IMR-90 (cell line): ENCODE results near the gene NEURL1. TPM values are rescaled to one million over a fixed set of nuclear protein-coding genes. Genes with fewer than 3 reads are reported as not detected.

Source experiments
- ATAC-seq: fragments of 200-7000 bp; cut with Tn5 transposase; 2 replicates; pipeline ENCODE4 v1.9.1; 2020; ENCODE audit warnings: low read depth, mild to moderate bottlenecking, moderate library complexity
- BruUV-seq: library from RNA; stranded (reverse); fragments of 400-500 nt; replicated peaks from 2 replicates; lab custom pipeline; 2021; lab: Mats Ljungman, UMichigan
- CTCF ChIA-PET: fragments of 300-600 bp; formaldehyde crosslinking; extraction: SDS; loops from one replicate; lab custom pipeline; 2021; ENCODE audit warnings: antibody characterized with exemption; lab: Yijun Ruan, JAX
- POLR2A ChIA-PET: fragments of 300-600 bp; sonication (Branson Sonifier 250); formaldehyde crosslinking; loops from one replicate; lab custom pipeline; 2022; ENCODE audit warnings: antibody characterized with exemption; ENCODE audit not compliant: unreplicated experiment; lab: Charles Lee
- DNase-seq: peaks from one replicate; pipeline ENCODE4 v3.0.0; 2013
- H2AFZ ChIP-seq: replicated peaks from 2 replicates; pipeline ENCODE3; 2013; ENCODE audit warnings: low read length, mild to moderate bottlenecking; ENCODE audit not compliant: poor library complexity
- H2AK5ac ChIP-seq: 2 replicates; pipeline ENCODE4 v1.6.1; 2013; ENCODE audit warnings: low read depth, low read length, inconsistent platforms
- H2AK9ac ChIP-seq: replicated peaks from 2 replicates; pipeline ENCODE3; 2013; ENCODE audit warnings: mild to moderate bottlenecking, low read depth, low read length, moderate library complexity; ENCODE audit not compliant: poor library complexity
- H2BK120ac ChIP-seq: 2 replicates; pipeline ENCODE4 v1.6.1; 2013; ENCODE audit warnings: low read depth, low read length, inconsistent platforms
- H2BK15ac ChIP-seq: 3 replicates; pipeline ENCODE4 v1.6.1; 2013; ENCODE audit warnings: low read depth, low read length, inconsistent platforms
- H2BK20ac ChIP-seq: 2 replicates; pipeline ENCODE4 v1.6.1; 2013; ENCODE audit warnings: low read depth, mild to moderate bottlenecking, inconsistent platforms, low read length, moderate library complexity
- H2BK5ac ChIP-seq: 2 replicates; pipeline ENCODE4 v1.6.1; 2013; ENCODE audit warnings: mild to moderate bottlenecking, low read depth, low read length, inconsistent platforms; ENCODE audit not compliant: poor library complexity, severe bottlenecking
- H3K14ac ChIP-seq: replicated peaks from 2 replicates; pipeline ENCODE4 v1.6.1; 2013; ENCODE audit warnings: low read depth, low read length, inconsistent platforms
- H3K18ac ChIP-seq: 2 replicates; pipeline ENCODE4 v1.6.1; 2013; ENCODE audit warnings: low read depth, low read length, control low read depth
- H3K23ac ChIP-seq: 2 replicates; pipeline ENCODE4 v1.6.1; 2013; ENCODE audit warnings: low read depth, low read length, inconsistent platforms
- H3K27ac ChIP-seq: 2 replicates; pipeline ENCODE4 v1.5.1; 2013; ENCODE audit warnings: mild to moderate bottlenecking, control low read depth, low read length; ENCODE audit not compliant: insufficient read depth
- H3K27me3 ChIP-seq: 2 replicates; pipeline ENCODE4 v1.6.1; 2013; ENCODE audit warnings: low read length; ENCODE audit not compliant: control insufficient read depth, insufficient read depth
- H3K36me3 ChIP-seq: 2 replicates; pipeline ENCODE4 v1.6.1; 2013; ENCODE audit warnings: low read length, mixed read lengths; ENCODE audit not compliant: control insufficient read depth, insufficient read depth
- H3K4ac ChIP-seq: 2 replicates; pipeline ENCODE4 v1.6.1; 2013; ENCODE audit warnings: low read depth, low read length, inconsistent platforms
- H3K4me1 ChIP-seq: 2 replicates; pipeline ENCODE4 v1.6.1; 2013; ENCODE audit warnings: low read length, mixed read lengths; ENCODE audit not compliant: control insufficient read depth, insufficient read depth
- H3K4me2 ChIP-seq: 2 replicates; pipeline ENCODE4 v1.6.1; 2013; ENCODE audit warnings: low read depth, mild to moderate bottlenecking, control low read depth, low read length, moderate library complexity
- H3K4me3 ChIP-seq: 2 replicates; pipeline ENCODE4 v1.5.1; 2013; ENCODE audit warnings: low read depth, mild to moderate bottlenecking, control low read depth, low read length, moderate library complexity; ENCODE audit not compliant: insufficient read depth
- H3K56ac ChIP-seq: 2 replicates; pipeline ENCODE4 v1.6.1; 2013; ENCODE audit warnings: low read length, inconsistent platforms; ENCODE audit not compliant: insufficient read depth; ENCODE audit errors: extremely low read depth
- H3K79me1 ChIP-seq, 2 experiments: 2 replicates each; pipeline ENCODE4 v1.6.1; 2013; ENCODE audit warnings: low read length in 2 of 2, inconsistent platforms in 1 of 2, low read depth in 1 of 2
- H3K9ac ChIP-seq: 2 replicates; pipeline ENCODE4 v1.6.1; 2013; ENCODE audit warnings: low read depth, low read length, control low read depth
- H3K9me1 ChIP-seq: 2 replicates; pipeline ENCODE4 v1.6.1; 2013; ENCODE audit warnings: low read length, inconsistent platforms; ENCODE audit not compliant: insufficient read depth
- H3K9me3 ChIP-seq: 2 replicates; pipeline ENCODE4 v1.6.1; 2013; ENCODE audit warnings: low read length; ENCODE audit not compliant: control insufficient read depth, insufficient read depth
- H4K20me1 ChIP-seq: 2 replicates; pipeline ENCODE4 v1.6.1; 2013; ENCODE audit warnings: low read length, inconsistent platforms; ENCODE audit not compliant: insufficient read depth
- H4K5ac ChIP-seq: 2 replicates; pipeline ENCODE4 v1.6.1; 2013; ENCODE audit warnings: mild to moderate bottlenecking, low read depth, low read length, control low read depth
- H4K8ac ChIP-seq, 2 experiments: 2 replicates each; pipeline ENCODE4 v1.6.1; 2013; ENCODE audit warnings: low read depth in 2 of 2, low read length in 2 of 2, control low read depth in 1 of 2, inconsistent platforms in 1 of 2
- H4K91ac ChIP-seq: 2 replicates; pipeline ENCODE4 v1.6.1; 2013; ENCODE audit warnings: low read depth, low read length, inconsistent platforms; ENCODE audit not compliant: insufficient read depth
- BHLHE40 ChIP-seq: fragments of 150-350 bp; IDR thresholded peaks from 2 replicates; pipeline ENCODE4 v1.6.1; 2016; ENCODE audit warnings: mild to moderate bottlenecking, low read depth, low read length
- CEBPB ChIP-seq: IDR thresholded peaks from 2 replicates; pipeline ENCODE4 v1.6.1; 2012; ENCODE audit warnings: low read depth, low read length, improper control_type of control experiment
- CHD1 ChIP-seq: IDR thresholded peaks from 2 replicates; pipeline ENCODE4 v1.6.1; 2012; ENCODE audit warnings: low read depth, low read length, improper control_type of control experiment
- FOS ChIP-seq: fragments of 150-350 bp; IDR thresholded peaks from 2 replicates; pipeline ENCODE4 v1.6.1; 2016; ENCODE audit warnings: low read depth, low read length
- MAFK ChIP-seq: IDR thresholded peaks from 2 replicates; pipeline ENCODE4 v1.6.1; 2012; ENCODE audit warnings: low read depth, low read length, improper control_type of control experiment
- MAZ ChIP-seq: IDR thresholded peaks from 2 replicates; pipeline ENCODE4 v1.6.1; 2012; ENCODE audit warnings: low read depth, mild to moderate bottlenecking, low read length, improper control_type of control experiment, moderate library complexity, borderline replicate concordance
- MXI1 ChIP-seq: IDR thresholded peaks from 2 replicates; pipeline ENCODE4 v1.6.1; 2012; ENCODE audit warnings: low read depth, mild to moderate bottlenecking, low read length, moderate library complexity, borderline replicate concordance
- NFE2L2 ChIP-seq: fragments of 150-350 bp; IDR thresholded peaks from 2 replicates; pipeline ENCODE4 v1.6.1; 2016; ENCODE audit warnings: low read depth, mild to moderate bottlenecking, low read length
- POLR2A ChIP-seq: IDR thresholded peaks from 2 replicates; pipeline ENCODE4 v1.6.1; 2012; ENCODE audit warnings: mild to moderate bottlenecking, low read depth, low read length
- RAD21 ChIP-seq: IDR thresholded peaks from 2 replicates; pipeline ENCODE4 v1.6.1; 2012; ENCODE audit warnings: low read length, improper control_type of control experiment
- RCOR1 ChIP-seq: IDR thresholded peaks from 2 replicates; pipeline ENCODE4 v1.6.1; 2012; ENCODE audit warnings: mild to moderate bottlenecking, low read length, improper control_type of control experiment; ENCODE audit not compliant: insufficient replicate concordance
- RFX5 ChIP-seq: IDR thresholded peaks from 2 replicates; pipeline ENCODE4 v1.8.0; 2012; ENCODE audit warnings: low read depth, mild to moderate bottlenecking, low read length, moderate library complexity
- SMC3 ChIP-seq: fragments of 150-350 bp; IDR thresholded peaks from 2 replicates; pipeline ENCODE4 v1.6.1; 2016; ENCODE audit warnings: low read depth, mild to moderate bottlenecking, antibody characterized with exemption, low read length, moderate library complexity
- WGBS, 2 experiments: methylation state at CpG; one replicate each; pipeline versions ENCODE4 v1.1.5 to v1.1.7; 2013; ENCODE audit warnings: missing lambda C conversion rate in 2 of 2; ENCODE audit not compliant: insufficient read length in 1 of 2; ENCODE audit errors: extremely low coverage in 2 of 2; 5-methylcytosine and 5-hydroxymethylcytosine counted together
- dilution Hi-C: fragments of 300-500 bp; cut with HindIII; formaldehyde crosslinking; loops from one replicate; pipeline ENCODE4 v1.14.3; 2018; ENCODE audit warnings: low sequenced_read_pairs; ENCODE audit not compliant: unreplicated experiment
- in situ Hi-C: fragments of 300-500 bp; cut with MboI; formaldehyde crosslinking; loops from 3 replicates; pipeline ENCODE4 v1.14.3; 2019; ENCODE audit warnings: low sequenced_read_pairs, inconsistent platforms, mixed read lengths
- intact Hi-C: fragments of 100-400 bp; cut with micrococcal nuclease; formaldehyde crosslinking; loops from 2 replicates; pipeline ENCODE4 v1.10.0; 2022
- polyA plus RNA-seq, 3 experiments: library from polyadenylated mRNA; depleted of rRNA; stranded (reverse); fragments of >200 nt; gene quantifications; 2 replicates each; pipeline ENCODE4 v1.2.3, GENCODE V29; 2012; ENCODE audit warnings: low replicate concordance in 1 of 3
- total RNA-seq: library from RNA; depleted of rRNA; stranded (reverse); fragments of >200 nt; gene quantifications from 2 replicates; pipeline ENCODE4 v1.2.3, GENCODE V29; 2012
- TF ChIP-seq, protein P1 (sequence below): fragments of 150-350 bp; IDR thresholded peaks from 2 replicates; pipeline ENCODE4 v1.6.1; 2016; ENCODE audit warnings: low read depth, mild to moderate bottlenecking, low read length, moderate library complexity, borderline replicate concordance
- TF ChIP-seq, protein P2 (sequence below): fragments of 150-350 bp; IDR thresholded peaks from 2 replicates; pipeline ENCODE4 v1.6.1; 2017; ENCODE audit warnings: mild to moderate bottlenecking, antibody characterized with exemption, low read length, low read depth
- TF ChIP-seq, protein P3 (sequence below): conservative IDR thresholded peaks from 2 replicates; pipeline ENCODE4 v1.5.1; 2012; ENCODE audit warnings: mild to moderate bottlenecking, low read depth, low read length, improper control_type of control experiment

The NEURL1 gene
- total and polyA plus RNA-seq, 2 of the 4 experiments (the other 2 are of a cell fraction), result 0.36 to 0.82 TPM

- Histone ChIP-seq H3K27ac (no peak overlapping the region), H2BK20ac (no peak overlapping the region), H3K4ac (no peak overlapping the region), H3K56ac (no peak overlapping the region), H3K23ac (no peak overlapping the region), H4K20me1 (no peaks in the 10 kb centered on the region), H2BK120ac (no peak overlapping the region), H2AK5ac (no peak overlapping the region), H3K18ac (no peak overlapping the region), H3K36me3 (no peaks in the 10 kb centered on the region), H4K8ac (no peak overlapping the region), H3K27me3 (peaks cover 23% of the 10 kb centered on the region), H3K14ac (no peak overlapping the region), H2BK15ac (no peak overlapping the region), H4K91ac (no peak overlapping the region), H3K4me2 (no peak overlapping the region), H3K9me3 (no peaks in the 10 kb centered on the region), H3K9me1 (peaks cover 4% of the 10 kb centered on the region; the same call in 1 of the 2 replicates), H2AFZ (peak overlapping the region; percentile 59), H3K4me1 (no peaks in the 10 kb centered on the region; the same call in 1 of the 2 replicates), H3K4me3 (no peak overlapping the region), H2AK9ac (no peak overlapping the region), H2BK5ac (no peak overlapping the region), H3K9ac (no peak overlapping the region), H3K79me1 (no peaks in the 10 kb centered on the region), H4K5ac (no peak overlapping the region)
- peak; percentile 76 for ATAC-seq
- POLR2A ChIA-PET, result no interaction called here
- BruUV-seq, result no TSS peak
- peak; percentile 69 for DNase-seq
- CTCF ChIA-PET, result no interaction called here
- intact Hi-C loops (loop anchor here (10.0 kb wide), 1 partner anchor 647 kb away; the partner anchor contains the start of gene CYP17A1), in situ Hi-C loops (no loop called here), dilution Hi-C loops (no loop called here)
- 90% methylated on average over 2 of the region's 12 CpGs; no CpG with 5 or more reads in 1 of the 2 experiments for WGBS, 2 experiments
- TF ChIP-seq SMC3 (peak; percentile 55), MAZ (no peak), POLR2A (no peak), RCOR1 (no peak), RFX5 (no peak), CEBPB (no peak), CHD1 (no peak), MXI1 (no peak), BHLHE40 (no peak), MAFK (no peak), FOS (no peak), RAD21 (peak; percentile 48), NFE2L2 (no peak)
- TF ChIP-seq, protein P1, sequence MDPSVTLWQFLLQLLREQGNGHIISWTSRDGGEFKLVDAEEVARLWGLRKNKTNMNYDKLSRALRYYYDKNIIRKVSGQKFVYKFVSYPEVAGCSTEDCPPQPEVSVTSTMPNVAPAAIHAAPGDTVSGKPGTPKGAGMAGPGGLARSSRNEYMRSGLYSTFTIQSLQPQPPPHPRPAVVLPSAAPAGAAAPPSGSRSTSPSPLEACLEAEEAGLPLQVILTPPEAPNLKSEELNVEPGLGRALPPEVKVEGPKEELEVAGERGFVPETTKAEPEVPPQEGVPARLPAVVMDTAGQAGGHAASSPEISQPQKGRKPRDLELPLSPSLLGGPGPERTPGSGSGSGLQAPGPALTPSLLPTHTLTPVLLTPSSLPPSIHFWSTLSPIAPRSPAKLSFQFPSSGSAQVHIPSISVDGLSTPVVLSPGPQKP, result no peak
- TF ChIP-seq, protein P2, sequence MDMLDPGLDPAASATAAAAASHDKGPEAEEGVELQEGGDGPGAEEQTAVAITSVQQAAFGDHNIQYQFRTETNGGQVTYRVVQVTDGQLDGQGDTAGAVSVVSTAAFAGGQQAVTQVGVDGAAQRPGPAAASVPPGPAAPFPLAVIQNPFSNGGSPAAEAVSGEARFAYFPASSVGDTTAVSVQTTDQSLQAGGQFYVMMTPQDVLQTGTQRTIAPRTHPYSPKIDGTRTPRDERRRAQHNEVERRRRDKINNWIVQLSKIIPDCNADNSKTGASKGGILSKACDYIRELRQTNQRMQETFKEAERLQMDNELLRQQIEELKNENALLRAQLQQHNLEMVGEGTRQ, result no peak
- TF ChIP-seq, protein P3, sequence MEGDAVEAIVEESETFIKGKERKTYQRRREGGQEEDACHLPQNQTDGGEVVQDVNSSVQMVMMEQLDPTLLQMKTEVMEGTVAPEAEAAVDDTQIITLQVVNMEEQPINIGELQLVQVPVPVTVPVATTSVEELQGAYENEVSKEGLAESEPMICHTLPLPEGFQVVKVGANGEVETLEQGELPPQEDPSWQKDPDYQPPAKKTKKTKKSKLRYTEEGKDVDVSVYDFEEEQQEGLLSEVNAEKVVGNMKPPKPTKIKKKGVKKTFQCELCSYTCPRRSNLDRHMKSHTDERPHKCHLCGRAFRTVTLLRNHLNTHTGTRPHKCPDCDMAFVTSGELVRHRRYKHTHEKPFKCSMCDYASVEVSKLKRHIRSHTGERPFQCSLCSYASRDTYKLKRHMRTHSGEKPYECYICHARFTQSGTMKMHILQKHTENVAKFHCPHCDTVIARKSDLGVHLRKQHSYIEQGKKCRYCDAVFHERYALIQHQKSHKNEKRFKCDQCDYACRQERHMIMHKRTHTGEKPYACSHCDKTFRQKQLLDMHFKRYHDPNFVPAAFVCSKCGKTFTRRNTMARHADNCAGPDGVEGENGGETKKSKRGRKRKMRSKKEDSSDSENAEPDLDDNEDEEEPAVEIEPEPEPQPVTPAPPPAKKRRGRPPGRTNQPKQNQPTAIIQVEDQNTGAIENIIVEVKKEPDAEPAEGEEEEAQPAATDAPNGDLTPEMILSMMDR, result peak; percentile 59
Measured at GRCh38 chr10:103481974-103482531, 11.5 kb upstream of the NEURL1 start.
